ENCODE measurements around the gene RCAN2.

RCAN2 gene

DNA sequence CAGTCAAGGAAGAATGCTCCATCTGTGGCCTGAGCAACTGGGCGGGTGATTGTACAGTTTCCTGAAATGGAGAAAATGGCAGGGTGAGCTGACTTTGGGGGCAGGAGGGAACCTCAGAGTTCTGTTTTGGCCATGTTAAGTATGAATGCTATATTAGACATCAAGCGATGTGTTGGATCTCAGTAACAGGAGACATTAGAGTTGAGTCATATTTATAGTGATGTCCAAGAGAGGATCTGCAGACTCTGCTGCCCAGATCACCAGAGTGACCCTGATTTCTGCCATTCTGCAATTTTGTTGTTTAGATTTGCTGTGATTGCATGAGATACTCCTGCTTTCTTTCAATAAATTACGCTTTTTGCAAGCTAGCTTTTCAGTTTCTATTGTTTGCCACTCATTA, 189.1 kb downstream of the RCAN2 start:
- DNase-seq (ENCODE audit: low read depth) = no peak
- H3K4me3 ChIP-seq (ENCODE audit: low read depth, low read length) = no peak overlapping the region
- TF ChIP-seq, protein P1, sequence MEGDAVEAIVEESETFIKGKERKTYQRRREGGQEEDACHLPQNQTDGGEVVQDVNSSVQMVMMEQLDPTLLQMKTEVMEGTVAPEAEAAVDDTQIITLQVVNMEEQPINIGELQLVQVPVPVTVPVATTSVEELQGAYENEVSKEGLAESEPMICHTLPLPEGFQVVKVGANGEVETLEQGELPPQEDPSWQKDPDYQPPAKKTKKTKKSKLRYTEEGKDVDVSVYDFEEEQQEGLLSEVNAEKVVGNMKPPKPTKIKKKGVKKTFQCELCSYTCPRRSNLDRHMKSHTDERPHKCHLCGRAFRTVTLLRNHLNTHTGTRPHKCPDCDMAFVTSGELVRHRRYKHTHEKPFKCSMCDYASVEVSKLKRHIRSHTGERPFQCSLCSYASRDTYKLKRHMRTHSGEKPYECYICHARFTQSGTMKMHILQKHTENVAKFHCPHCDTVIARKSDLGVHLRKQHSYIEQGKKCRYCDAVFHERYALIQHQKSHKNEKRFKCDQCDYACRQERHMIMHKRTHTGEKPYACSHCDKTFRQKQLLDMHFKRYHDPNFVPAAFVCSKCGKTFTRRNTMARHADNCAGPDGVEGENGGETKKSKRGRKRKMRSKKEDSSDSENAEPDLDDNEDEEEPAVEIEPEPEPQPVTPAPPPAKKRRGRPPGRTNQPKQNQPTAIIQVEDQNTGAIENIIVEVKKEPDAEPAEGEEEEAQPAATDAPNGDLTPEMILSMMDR (IDR thresholded peaks at IDR 0.05; ENCODE audit: low read depth, low read length, missing control alignments) = no peak
- in situ Hi-C loops (cut with HindIII; ENCODE audit: low sequenced_read_pairs) = no loop called here

DNA sequence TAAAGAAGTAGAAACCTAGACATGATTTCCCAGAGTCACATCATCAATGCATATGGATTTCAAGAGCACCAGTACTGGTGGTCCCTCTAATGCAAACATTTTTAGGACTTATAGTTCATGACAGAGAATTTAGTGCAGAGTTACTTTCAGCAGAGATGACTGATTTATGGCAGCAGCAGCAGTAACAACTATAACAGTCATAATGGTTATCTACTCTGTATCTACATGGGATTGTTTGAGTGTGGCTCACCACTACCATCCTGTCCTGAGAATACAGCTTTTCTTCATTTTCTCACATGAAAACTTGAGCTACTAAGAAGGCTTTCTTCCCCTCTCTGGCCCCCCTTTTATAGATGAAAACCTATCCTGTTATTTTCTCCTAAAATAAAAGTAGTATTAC, 192.0 kb downstream of the RCAN2 start:
- no peak for DNase-seq (ENCODE audit: low read depth)
- TF ChIP-seq, protein P1 (IDR thresholded peaks at IDR 0.05; ENCODE audit: low read depth, low read length, missing control alignments) = no peak
- no peak overlapping the region for H3K4me3 ChIP-seq (ENCODE audit: low read depth, low read length)
- in situ Hi-C loops (cut with HindIII; ENCODE audit: low sequenced_read_pairs) = no loop called here

DNA sequence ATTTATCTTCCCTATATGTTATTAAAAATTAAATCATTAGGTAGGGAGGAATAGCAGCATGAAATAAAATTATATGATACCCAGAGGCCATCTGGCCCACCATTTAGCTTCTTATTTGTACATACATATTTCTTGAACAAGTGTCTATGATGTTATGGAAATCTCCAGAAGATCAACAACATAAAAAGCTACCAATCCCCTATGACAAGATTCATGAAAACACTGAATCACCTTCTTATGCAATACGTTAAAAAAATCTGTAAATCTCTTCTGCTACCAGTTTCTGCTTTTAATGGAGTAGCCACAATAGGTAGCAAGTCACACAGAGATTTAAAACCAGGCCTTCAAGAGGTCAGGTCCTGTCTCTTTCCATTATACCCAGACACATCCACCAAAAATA, 194.7 kb downstream of the RCAN2 start:
- TF ChIP-seq, protein P1 (IDR thresholded peaks at IDR 0.05; ENCODE audit: low read depth, low read length, missing control alignments) = no peak
- DNase-seq (ENCODE audit: low read depth) = no peak
- in situ Hi-C loops (cut with HindIII; ENCODE audit: low sequenced_read_pairs) = no loop called here
- H3K4me3 ChIP-seq (ENCODE audit: low read depth, low read length) = no peak overlapping the region

DNA sequence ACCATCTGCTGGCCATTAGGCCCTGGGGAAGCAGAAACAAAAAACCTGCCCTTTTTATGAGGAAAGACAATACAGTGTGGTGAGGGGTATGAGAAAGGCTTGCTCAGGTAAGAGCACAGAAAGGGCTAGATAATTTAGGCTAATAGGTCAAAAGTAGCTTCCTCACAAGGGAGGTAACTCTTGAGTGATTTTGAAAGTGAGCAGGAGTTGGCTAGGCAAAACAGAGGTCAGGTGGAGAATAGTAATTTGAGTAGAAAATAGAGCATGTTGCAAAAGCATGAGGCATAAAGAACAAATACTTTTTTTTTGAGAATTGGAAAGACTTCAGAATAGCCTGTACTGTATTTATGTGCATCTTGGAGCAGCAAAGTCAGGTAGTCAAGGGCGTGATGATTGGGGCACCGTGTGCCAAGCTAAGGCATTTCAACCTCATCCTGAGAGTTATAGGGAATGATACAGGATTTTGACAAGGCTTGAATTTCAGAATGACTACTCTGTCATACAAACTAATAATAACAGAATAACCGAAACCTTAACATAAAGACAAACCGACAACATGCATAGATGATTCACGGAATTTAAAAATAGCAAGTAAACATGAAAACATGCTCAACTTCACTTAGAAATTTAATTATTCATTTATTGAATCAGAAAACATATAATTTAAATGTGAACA, 197.5 kb downstream of the RCAN2 start:
- DNase-seq (ENCODE audit: low read depth) = no peak
- in situ Hi-C loops (cut with HindIII; ENCODE audit: low sequenced_read_pairs) = no loop called here
- TF ChIP-seq, protein P1 (IDR thresholded peaks at IDR 0.05; ENCODE audit: low read depth, low read length, missing control alignments) = no peak
- no peak overlapping the region for H3K4me3 ChIP-seq (ENCODE audit: low read depth, low read length)

DNA sequence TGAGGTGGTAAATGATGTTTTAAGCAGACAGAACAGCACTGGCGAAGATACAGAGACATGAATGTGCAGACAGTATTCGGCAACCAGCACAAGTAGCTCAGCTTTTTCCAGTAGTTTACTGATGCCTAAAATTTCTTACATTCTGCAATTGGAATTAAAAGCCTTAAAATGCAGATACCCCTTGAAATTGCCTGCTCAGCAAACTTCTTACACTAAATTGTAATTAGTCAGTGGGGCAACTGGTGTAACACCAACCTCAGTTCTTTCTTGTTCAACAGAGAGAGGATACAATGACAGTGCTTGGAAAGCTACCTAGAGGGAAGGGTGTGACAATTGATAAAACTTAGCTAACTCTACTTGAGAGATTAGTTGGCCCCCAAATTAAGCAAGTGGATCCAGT, 199.4 kb downstream of the RCAN2 start:
- TF ChIP-seq, protein P1 (IDR thresholded peaks at IDR 0.05; ENCODE audit: low read depth, low read length, missing control alignments) = no peak
- DNase-seq (ENCODE audit: low read depth) = no peak
- H3K4me3 ChIP-seq (ENCODE audit: low read depth, low read length) = no peak overlapping the region
- in situ Hi-C loops (cut with HindIII; ENCODE audit: low sequenced_read_pairs) = no loop called here

DNA sequence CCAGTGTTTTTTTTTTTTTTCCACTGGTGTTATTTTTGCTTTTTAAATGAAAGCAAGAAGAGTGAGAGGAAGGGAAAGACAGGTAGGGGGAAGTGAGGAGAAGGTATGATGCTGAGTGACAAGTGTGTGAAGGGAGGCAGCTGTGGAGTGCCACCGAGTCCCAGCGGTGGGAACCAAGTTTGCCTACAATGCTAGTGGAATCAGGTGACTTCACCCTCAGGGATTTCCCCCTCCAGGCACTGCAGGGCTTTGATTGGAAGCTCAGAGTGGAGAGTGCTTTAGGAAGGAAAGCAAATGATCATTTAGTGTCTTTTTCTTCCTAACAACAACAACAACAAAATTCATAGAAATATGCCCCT, 200.0 kb downstream of the RCAN2 start:
- no peak overlapping the region for H3K4me3 ChIP-seq (ENCODE audit: low read depth, low read length)
- in situ Hi-C loops (cut with HindIII; ENCODE audit: low sequenced_read_pairs) = no loop called here
- no peak for DNase-seq (ENCODE audit: low read depth)
- TF ChIP-seq, protein P1 (IDR thresholded peaks at IDR 0.05; ENCODE audit: low read depth, low read length, missing control alignments) = no peak
